ENCODE results near the gene RIPPLY2. TPM values are rescaled to one million over a fixed set of nuclear protein-coding genes. Genes with fewer than 3 reads are reported as not detected.

RIPPLY2 gene
- total RNA-seq, 2 donors from 2014 or later, result 0.07 to 1.2 TPM

DNA sequence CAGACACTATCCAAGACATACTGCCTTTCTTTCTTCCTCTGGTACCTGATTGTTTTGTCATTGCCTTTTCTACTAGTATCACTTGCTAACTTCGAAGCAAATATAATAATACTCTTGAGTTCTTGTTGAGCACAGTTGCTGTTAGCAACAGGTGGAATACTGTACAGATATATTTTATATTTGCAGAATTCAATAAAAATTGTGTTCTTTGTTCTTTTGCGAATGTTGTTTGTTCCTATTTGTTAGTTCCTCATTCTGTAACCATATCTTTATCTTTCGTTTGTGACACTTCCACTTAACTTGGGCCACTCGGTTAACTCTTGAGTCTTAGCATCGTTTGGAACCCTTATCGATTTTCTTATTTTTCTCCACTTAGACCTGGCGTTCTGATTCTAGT, 7.2 kb downstream of the RIPPLY2 start:
- H3K27ac ChIP-seq (ENCODE audit: low read depth, low read length), result no peak overlapping the region
- H3K4me3 ChIP-seq (ENCODE audit: low read length), result peak overlapping the region; percentile 92
- peaks cover 14% of the 10 kb centered on the region for H3K36me3 ChIP-seq (ENCODE audit: control insufficient read depth, insufficient read depth, low read length)
- 53 to 57% methylated on average over 4 to 7 of the region's 7 CpGs for WGBS, 2 experiments (ENCODE audit: insufficient coverage in 1 of 2, insufficient read length in 1 of 2)
- Mint-ChIP-seq H3K4me1 (peaks cover 13% of the 10 kb centered on the region), H3K27ac (peak overlapping the region; percentile 69), H3K9me3 (no peaks in the 10 kb centered on the region), H3K4me3 (peak overlapping the region; percentile 88), H3K36me3 (ENCODE audit: low read depth) (peaks cover 10% of the 10 kb centered on the region), H3K27me3 (ENCODE audit: insufficient read depth) (peaks cover 8% of the 10 kb centered on the region)
- H3K9me3 ChIP-seq (ENCODE audit: control insufficient read depth, low read length), result no peaks in the 10 kb centered on the region
- no peak for DNase-seq
- peaks cover 30% of the 10 kb centered on the region for H3K27me3 ChIP-seq (ENCODE audit: control insufficient read depth, insufficient read depth, low read length, poor library complexity, severe bottlenecking)
- TF ChIP-seq, protein P1, sequence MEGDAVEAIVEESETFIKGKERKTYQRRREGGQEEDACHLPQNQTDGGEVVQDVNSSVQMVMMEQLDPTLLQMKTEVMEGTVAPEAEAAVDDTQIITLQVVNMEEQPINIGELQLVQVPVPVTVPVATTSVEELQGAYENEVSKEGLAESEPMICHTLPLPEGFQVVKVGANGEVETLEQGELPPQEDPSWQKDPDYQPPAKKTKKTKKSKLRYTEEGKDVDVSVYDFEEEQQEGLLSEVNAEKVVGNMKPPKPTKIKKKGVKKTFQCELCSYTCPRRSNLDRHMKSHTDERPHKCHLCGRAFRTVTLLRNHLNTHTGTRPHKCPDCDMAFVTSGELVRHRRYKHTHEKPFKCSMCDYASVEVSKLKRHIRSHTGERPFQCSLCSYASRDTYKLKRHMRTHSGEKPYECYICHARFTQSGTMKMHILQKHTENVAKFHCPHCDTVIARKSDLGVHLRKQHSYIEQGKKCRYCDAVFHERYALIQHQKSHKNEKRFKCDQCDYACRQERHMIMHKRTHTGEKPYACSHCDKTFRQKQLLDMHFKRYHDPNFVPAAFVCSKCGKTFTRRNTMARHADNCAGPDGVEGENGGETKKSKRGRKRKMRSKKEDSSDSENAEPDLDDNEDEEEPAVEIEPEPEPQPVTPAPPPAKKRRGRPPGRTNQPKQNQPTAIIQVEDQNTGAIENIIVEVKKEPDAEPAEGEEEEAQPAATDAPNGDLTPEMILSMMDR (conservative IDR thresholded peaks at IDR 0.05), result no peak
- H3K4me1 ChIP-seq (ENCODE audit: control insufficient read depth, insufficient read depth, low read length), result no peaks in the 10 kb centered on the region
- H3K9ac ChIP-seq (ENCODE audit: extremely low read depth, low read length, poor library complexity, severe bottlenecking), result peak overlapping the region; percentile 31

DNA sequence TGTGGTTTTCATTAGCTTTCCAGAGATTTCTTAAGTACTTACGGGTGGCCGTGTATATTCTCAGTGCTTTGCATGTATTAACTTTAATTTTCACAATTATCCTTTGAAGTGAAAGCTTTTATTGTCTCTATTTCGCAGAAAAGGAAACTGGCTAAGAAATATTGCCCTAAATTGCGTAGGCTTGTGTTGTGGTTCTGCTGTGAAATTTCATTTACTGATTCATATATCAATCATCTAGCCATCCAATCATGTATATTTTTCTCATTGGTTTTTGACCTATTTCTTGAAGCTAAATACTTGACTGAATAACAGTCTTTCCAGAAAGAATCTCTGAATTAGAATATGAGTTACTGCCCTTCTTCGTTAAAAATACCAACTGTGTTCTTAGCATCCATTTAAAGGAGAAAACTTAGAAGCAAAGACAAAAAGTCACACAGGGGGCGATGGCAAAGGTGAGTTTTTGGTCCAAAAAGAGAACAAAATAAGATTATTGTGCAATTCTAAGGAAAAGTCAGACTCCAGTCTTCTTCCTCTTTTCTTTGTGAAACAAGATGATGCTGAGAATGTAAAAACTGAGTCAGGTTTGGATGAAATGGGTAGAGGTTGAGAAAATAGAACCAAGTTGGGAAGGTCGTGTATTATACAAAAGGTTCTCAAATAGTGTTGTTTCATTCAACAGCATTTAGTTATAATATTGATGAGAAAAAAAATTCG, 7.8 kb downstream of the RIPPLY2 start:
- peak overlapping the region; percentile 92 for H3K4me3 ChIP-seq (ENCODE audit: low read length)

GRCh38 chr6:83862776-83863471, 9.8 kb downstream of the RIPPLY2 start:
- Mint-ChIP-seq H3K4me3 (no peak overlapping the region), H3K27ac (no peak overlapping the region), H3K27me3 (ENCODE audit: insufficient read depth) (no peaks in the 10 kb centered on the region), H3K36me3 (ENCODE audit: low read depth) (peaks cover 34% of the 10 kb centered on the region), H3K9me3 (peaks cover 13% of the 10 kb centered on the region), H3K4me1 (peaks cover 13% of the 10 kb centered on the region)
- H3K27ac ChIP-seq (ENCODE audit: low read depth, low read length), result no peak overlapping the region
- no peak overlapping the region for H3K4me3 ChIP-seq (ENCODE audit: low read length)
- no peak for DNase-seq
- no peaks in the 10 kb centered on the region for H3K4me1 ChIP-seq (ENCODE audit: control insufficient read depth, insufficient read depth, low read length)
- peaks cover 37% of the 10 kb centered on the region for H3K36me3 ChIP-seq (ENCODE audit: control insufficient read depth, insufficient read depth, low read length)
- 90 to 100% methylated on average over 1 to 4 of the region's 4 CpGs for WGBS, 2 experiments (ENCODE audit: insufficient coverage in 1 of 2, insufficient read length in 1 of 2)
- peaks cover 6% of the 10 kb centered on the region for H3K27me3 ChIP-seq (ENCODE audit: control insufficient read depth, insufficient read depth, low read length, poor library complexity, severe bottlenecking)
- TF ChIP-seq, protein P1 (conservative IDR thresholded peaks at IDR 0.05), result no peak
- H3K9me3 ChIP-seq (ENCODE audit: control insufficient read depth, low read length), result peaks cover 16% of the 10 kb centered on the region
- no peak overlapping the region for H3K9ac ChIP-seq (ENCODE audit: extremely low read depth, low read length, poor library complexity, severe bottlenecking)

More for the DNA sequence above, 7.8 kb downstream of the RIPPLY2 start:
- no peak for DNase-seq
- no peaks in the 10 kb centered on the region for H3K4me1 ChIP-seq (ENCODE audit: control insufficient read depth, insufficient read depth, low read length)
- Mint-ChIP-seq H3K4me1 (peaks cover 13% of the 10 kb centered on the region), H3K27ac (no peak overlapping the region), H3K4me3 (peak overlapping the region; percentile 88), H3K9me3 (no peaks in the 10 kb centered on the region), H3K36me3 (ENCODE audit: low read depth) (peaks cover 16% of the 10 kb centered on the region), H3K27me3 (ENCODE audit: insufficient read depth) (peaks cover 4% of the 10 kb centered on the region)
- TF ChIP-seq, protein P1 (conservative IDR thresholded peaks at IDR 0.05), result no peak
- no peak overlapping the region for H3K9ac ChIP-seq (ENCODE audit: extremely low read depth, low read length, poor library complexity, severe bottlenecking)
- no peak overlapping the region for H3K27ac ChIP-seq (ENCODE audit: low read depth, low read length)
- no peaks in the 10 kb centered on the region for H3K9me3 ChIP-seq (ENCODE audit: control insufficient read depth, low read length)
- 86 to 100% methylated on average over 1 to 8 of the region's 8 CpGs for WGBS, 2 experiments (ENCODE audit: insufficient coverage in 1 of 2, insufficient read length in 1 of 2)
- H3K27me3 ChIP-seq (ENCODE audit: control insufficient read depth, insufficient read depth, low read length, poor library complexity, severe bottlenecking), result peaks cover 25% of the 10 kb centered on the region
- H3K36me3 ChIP-seq (ENCODE audit: control insufficient read depth, insufficient read depth, low read length), result peaks cover 19% of the 10 kb centered on the region
